Left renal cortex interstitium (tissue), 4 donors: ENCODE data around the gene SYNCRIP. TPM values are rescaled to one million over a fixed set of nuclear protein-coding genes. Genes with fewer than 3 reads are reported as not detected.

ENCODE experiments used
- polyA plus RNA-seq, 4 donors: library from polyadenylated mRNA; unstranded; fragments of 120-200 nt; gene quantifications; one replicate each; pipeline ENCODE4 v1.2.1, GENCODE V29; 2013; ENCODE audit not compliant: insufficient read length in 4 of 4

The SYNCRIP gene
- polyA plus RNA-seq, 4 donors, result 151 to 189 (median 163) TPM

Other genes starting within 250 kb of the SYNCRIP start
- gene NT5E, start 192.8 kb downstream of the SYNCRIP start, polyA plus RNA-seq, result 1 to 10 TPM; 3.2 to 5.0 (median 3.6) TPM
- gene SNX14, start 49.0 kb downstream of the SYNCRIP start, polyA plus RNA-seq, result 100 to 1,000 TPM in 3 of 4 donors, 10 to 100 TPM in 1; 96.7 to 148 (median 129) TPM